Ascending aorta (tissue), 2 donors: Measurements from ENCODE around the gene ATP10D. TPM values are rescaled to one million over a fixed set of nuclear protein-coding genes. Genes with fewer than 3 reads are reported as not detected.

ENCODE experiments used
- DNase-seq, 2 donors: peaks; one replicate each; pipeline ENCODE4 v3.0.0-alpha.2; 2019; ENCODE audit warnings: low spot score in 2 of 2
- H3K27ac ChIP-seq, 2 donors: fragments of 200-600 bp; sonication (generic); one replicate each; pipeline ENCODE4 v1.5.1; 2016 to 2017; ENCODE audit warnings: mild to moderate bottlenecking in 1 of 2
- H3K27me3 ChIP-seq: fragments of 200-600 bp; sonication (generic); one replicate; pipeline ENCODE4 v1.5.1; 2017
- H3K36me3 ChIP-seq, 2 donors: fragments of 200-600 bp; sonication (generic); one replicate each; pipeline ENCODE4 v1.5.1; 2016
- H3K4me1 ChIP-seq, 2 donors: fragments of 200-600 bp; sonication (generic); one replicate each; pipeline ENCODE4 v1.5.1; 2016 to 2017; ENCODE audit warnings: mild to moderate bottlenecking in 1 of 2
- H3K4me3 ChIP-seq, 2 donors: fragments of 200-600 bp; sonication (generic); one replicate each; pipeline ENCODE4 v1.5.1; 2016 to 2017; ENCODE audit warnings: mild to moderate bottlenecking in 1 of 2
- H3K9me3 ChIP-seq, 2 donors: fragments of 200-600 bp; sonication (generic); one replicate each; pipeline ENCODE4 v1.5.1; 2016
- CTCF ChIP-seq, 3 experiments: fragments of 200-600 bp in 2 of 3; fragments of 450-650 bp in 1 of 3; sonication (generic) in 2 of 3; IDR thresholded peaks; one replicate each; pipeline ENCODE4 v1.5.1; 2016 to 2019; ENCODE audit warnings: antibody characterized with exemption in 3 of 3, mild to moderate bottlenecking in 1 of 3, moderate library complexity in 1 of 3
- intact Hi-C: fragments of 100-400 bp; cut with DNase I; formaldehyde crosslinking; loops from one replicate; pipeline ENCODE4 v1.15.1; 2023
- total RNA-seq: library from RNA; depleted of rRNA; stranded (reverse); fragments of >200 nt; gene quantifications from one replicate; pipeline ENCODE4 v1.1.0, GENCODE V29; 2016

Gene ATP10D
- total RNA-seq, 1 donor from 2014 or later: 22.1 TPM

GRCh38 chr4:47598320-47598719, 113.2 kb downstream of the ATP10D start:
- H3K9me3 ChIP-seq: no peaks in the 10 kb centered on the region
- H3K4me3 ChIP-seq: no peak overlapping the region
- no peak for TF ChIP-seq CTCF (IDR thresholded peaks at IDR 0.05)
- no peaks in the 10 kb centered on the region for H3K27me3 ChIP-seq
- H3K36me3 ChIP-seq: peaks cover 0 to 19% of the 10 kb centered on the region in 2 donors
- no peak for DNase-seq
- no peak overlapping the region for H3K27ac ChIP-seq
- intact Hi-C loops: no loop called here
- H3K4me1 ChIP-seq: no peaks in the 10 kb centered on the region

GRCh38 chr4:47598896-47599295, 113.8 kb downstream of the ATP10D start:
- Histone ChIP-seq H3K9me3 (no peaks in the 10 kb centered on the region), H3K4me1 (no peaks in the 10 kb centered on the region), H3K27ac (no peak overlapping the region), H3K36me3 (peaks cover under 1 to 13% of the 10 kb centered on the region in 2 donors), H3K4me3 (no peak overlapping the region), H3K27me3 (no peaks in the 10 kb centered on the region)
- no peak for DNase-seq
- intact Hi-C loops: no loop called here
- TF ChIP-seq CTCF (IDR thresholded peaks at IDR 0.05): no peak

GRCh38 chr4:47606482-47606881, 121.4 kb downstream of the ATP10D start:
- Histone ChIP-seq H3K4me1 (no peaks in the 10 kb centered on the region), H3K9me3 (no peaks in the 10 kb centered on the region), H3K36me3 (peaks cover 0 to 5% of the 10 kb centered on the region in 2 donors), H3K4me3 (no peak overlapping the region), H3K27ac (no peak overlapping the region), H3K27me3 (no peaks in the 10 kb centered on the region)
- TF ChIP-seq CTCF (IDR thresholded peaks at IDR 0.05): no peak
- no peak for DNase-seq
- intact Hi-C loops: no loop called here

GRCh38 chr4:47612116-47613023, 127.3 kb downstream of the ATP10D start:
- intact Hi-C loops: no loop called here
- Histone ChIP-seq H3K27me3 (no peaks in the 10 kb centered on the region), H3K4me3 (no peak overlapping the region), H3K36me3 (no peaks in the 10 kb centered on the region), H3K27ac (no peak overlapping the region), H3K9me3 (no peaks in the 10 kb centered on the region), H3K4me1 (no peaks in the 10 kb centered on the region)
- TF ChIP-seq CTCF (IDR thresholded peaks at IDR 0.05): no peak
- DNase-seq: no peak

- no peaks in the 10 kb centered on the region for H3K9me3 ChIP-seq
- no peak for TF ChIP-seq CTCF (IDR thresholded peaks at IDR 0.05)
These were observed 130.3 kb downstream of the ATP10D start for GRCh38 chr4:47615385-47615784.

More at GRCh38 chr4:47615385-47615784, 130.3 kb downstream of the ATP10D start:
- intact Hi-C loops: no loop called here
- DNase-seq: no peak
- Histone ChIP-seq H3K27ac (no peak overlapping the region), H3K4me1 (no peaks in the 10 kb centered on the region), H3K4me3 (no peak overlapping the region), H3K36me3 (no peaks in the 10 kb centered on the region), H3K27me3 (no peaks in the 10 kb centered on the region)
